Activated CD8-positive, alpha-beta T cell treated with anti-CD3 and anti-CD28 coated beads, Interleukin-2, amount 10 ng/mL, durations not matched to agents 7 days and 5 days (primary cell): ENCODE results near the gene NTRK2. TPM values are rescaled to one million over a fixed set of nuclear protein-coding genes. Genes with fewer than 3 reads are reported as not detected.

Experiments used
- ATAC-seq: fragments of 150-1000 bp; cut with Tn5 transposase; one replicate; pipeline ENCODE4 v1.10.0; 2021; ENCODE audit warnings: moderate library complexity
- CTCF ChIA-PET: fragments of 350-600 bp; sonication (Branson Sonifier 250); formaldehyde crosslinking; loops from one replicate; lab custom pipeline; 2021; ENCODE audit warnings: antibody characterized with exemption; lab: Charles Lee
- POLR2A ChIA-PET: fragments of 350-600 bp; sonication (Branson Sonifier 250); formaldehyde crosslinking; loops from one replicate; lab custom pipeline; 2021; ENCODE audit warnings: antibody characterized with exemption; lab: Charles Lee
- DNase-seq: peaks from one replicate; pipeline ENCODE4 v3.0.0-alpha.2; 2020
- H3K27ac Mint-ChIP-seq: one replicate; pipeline ENCODE4 v1.8.0; 2021; ENCODE audit warnings: mild to moderate bottlenecking, mixed read lengths
- H3K27me3 Mint-ChIP-seq: one replicate; pipeline ENCODE4 v1.8.0; 2021; ENCODE audit warnings: low read depth, mixed read lengths
- H3K36me3 Mint-ChIP-seq: one replicate; pipeline ENCODE4 v1.8.0; 2021; ENCODE audit warnings: low read depth, mixed read lengths
- H3K4me1 Mint-ChIP-seq: one replicate; pipeline ENCODE4 v1.8.0; 2021; ENCODE audit warnings: low read depth, mixed read lengths
- H3K4me3 Mint-ChIP-seq: one replicate; pipeline ENCODE4 v1.8.0; 2021; ENCODE audit warnings: mild to moderate bottlenecking, mixed read lengths
- H3K9me3 Mint-ChIP-seq: one replicate; pipeline ENCODE4 v1.8.0; 2022; ENCODE audit warnings: mixed read lengths; ENCODE audit not compliant: insufficient read depth
- total RNA-seq, 2 experiments: library from RNA; stranded (reverse); gene quantifications; one replicate each; pipeline ENCODE4 v1.2.3, GENCODE V29; 2021

Gene NTRK2
- total RNA-seq, 2 experiments from 2014 or later = 0.05 TPM

DNA sequence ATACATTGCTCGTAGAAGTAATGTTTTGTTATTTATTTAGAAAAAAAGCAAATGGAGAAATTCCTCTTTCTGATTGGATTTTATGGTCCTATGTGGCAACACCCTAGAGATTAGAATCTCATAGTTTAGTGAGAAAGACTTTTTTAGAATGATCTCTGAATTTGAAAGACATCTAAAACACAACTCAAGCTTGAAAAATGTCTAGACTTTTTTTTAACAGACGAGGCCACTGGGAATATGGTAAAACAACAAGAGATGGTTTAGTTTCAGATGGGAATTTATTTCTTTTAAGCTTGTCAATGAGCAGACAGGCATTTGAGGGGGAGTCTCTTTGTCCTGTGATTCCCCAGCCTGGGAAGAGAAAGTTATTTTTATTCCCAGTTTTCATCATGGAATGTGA is 122.1 kb downstream of the NTRK2 start:
- DNase-seq (no peak), ATAC-seq (no peak)
- no peak overlapping the region for H3K27ac Mint-ChIP-seq
- no peak overlapping the region for H3K4me3 Mint-ChIP-seq
- no peaks in the 10 kb centered on the region for H3K4me1 Mint-ChIP-seq
- H3K36me3 Mint-ChIP-seq = no peaks in the 10 kb centered on the region
- no peaks in the 10 kb centered on the region for H3K27me3 Mint-ChIP-seq
- no peaks in the 10 kb centered on the region for H3K9me3 Mint-ChIP-seq
- ChIA-PET CTCF (no interaction called here), POLR2A (no interaction called here)

DNA sequence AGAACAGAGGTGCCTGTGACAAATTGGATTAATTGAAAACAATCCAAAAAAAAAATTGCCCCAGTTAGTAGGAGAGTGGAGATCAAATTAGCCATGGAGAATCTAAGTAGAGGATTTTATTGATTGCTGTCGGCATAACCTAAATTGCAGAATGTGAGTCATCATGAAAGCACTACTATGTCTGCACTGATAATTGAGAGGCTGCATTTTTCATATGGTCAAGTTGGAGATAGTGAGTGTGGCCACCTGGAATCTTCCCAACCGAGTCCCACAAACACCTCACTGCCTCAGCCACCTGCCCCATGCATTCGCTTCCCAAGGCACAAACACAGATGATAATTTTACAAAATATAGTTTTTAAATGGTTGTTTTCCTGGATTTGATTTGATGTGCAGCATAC is 123.7 kb downstream of the NTRK2 start:
- Mint-ChIP-seq H3K36me3 (no peaks in the 10 kb centered on the region), H3K4me1 (no peaks in the 10 kb centered on the region), H3K27ac (no peak overlapping the region), H3K27me3 (no peaks in the 10 kb centered on the region), H3K4me3 (no peak overlapping the region), H3K9me3 (no peaks in the 10 kb centered on the region)
- ChIA-PET POLR2A (no interaction called here), CTCF (no interaction called here)
- no peak for DNase-seq
- no peak for ATAC-seq

DNA sequence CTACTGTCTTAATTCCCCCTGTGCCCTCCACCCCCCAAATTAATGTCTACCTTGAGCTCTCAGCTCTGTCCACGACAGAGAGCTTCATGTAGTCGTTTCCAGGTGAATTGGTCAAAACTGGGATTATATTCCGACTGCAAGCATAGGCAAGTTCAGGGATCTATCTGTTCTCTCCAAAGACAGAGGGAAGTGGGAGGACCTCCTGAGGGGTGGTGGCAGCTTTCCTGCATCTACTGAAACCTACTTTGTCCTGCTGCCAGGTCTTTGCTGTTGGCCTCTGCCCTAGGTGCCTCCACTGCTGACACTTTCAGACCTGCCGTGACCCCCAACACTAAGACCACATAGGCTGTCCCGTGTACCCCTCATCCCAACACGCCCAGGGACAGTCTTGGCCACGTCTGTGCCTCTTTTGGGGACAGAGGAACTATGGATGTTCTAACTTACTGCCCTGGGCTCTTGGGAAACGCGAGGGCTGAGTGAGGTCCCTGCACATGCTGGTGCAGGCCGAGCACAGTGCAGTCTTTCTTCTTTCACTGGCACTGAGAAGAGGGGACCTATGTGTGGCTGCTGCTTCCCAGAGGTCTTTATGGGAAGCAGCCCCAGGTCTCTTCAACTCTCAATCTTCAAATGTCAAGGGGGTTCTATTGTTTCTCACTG is 125.6 kb downstream of the NTRK2 start:
- Mint-ChIP-seq H3K36me3 (no peaks in the 10 kb centered on the region), H3K4me3 (no peak overlapping the region), H3K27ac (no peak overlapping the region), H3K9me3 (no peaks in the 10 kb centered on the region), H3K4me1 (no peaks in the 10 kb centered on the region), H3K27me3 (no peaks in the 10 kb centered on the region)
- ChIA-PET CTCF (no interaction called here), POLR2A (no interaction called here)
- ATAC-seq = no peak
- no peak for DNase-seq

DNA sequence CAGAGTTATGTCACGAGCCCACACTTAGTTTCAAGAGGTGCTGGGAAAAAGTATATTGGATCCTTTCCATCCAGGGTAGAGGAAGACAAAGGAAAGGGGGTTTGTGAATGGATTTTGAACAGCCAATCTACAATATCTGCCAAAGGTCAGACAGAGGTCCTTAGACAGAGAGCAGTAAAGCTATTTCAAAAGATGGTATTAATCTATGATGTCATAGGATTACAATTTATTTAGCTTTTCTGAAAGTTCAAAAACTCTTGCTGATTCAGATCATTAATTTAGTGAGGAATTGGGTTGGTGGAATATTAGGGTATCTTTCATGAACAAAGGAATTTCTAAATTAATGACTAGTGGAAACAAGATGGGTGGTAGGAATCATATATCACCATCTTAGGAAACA is 126.9 kb downstream of the NTRK2 start:
- DNase-seq = no peak
- ChIA-PET POLR2A (no interaction called here), CTCF (interaction anchor here (1.2 kb wide), 1 partner anchor 15 kb away, joined by 3 read pairs; no protein-coding TSS in a partner anchor)
- no peaks in the 10 kb centered on the region for H3K36me3 Mint-ChIP-seq
- no peaks in the 10 kb centered on the region for H3K27me3 Mint-ChIP-seq
- no peak overlapping the region for H3K27ac Mint-ChIP-seq
- H3K4me3 Mint-ChIP-seq = no peak overlapping the region
- H3K9me3 Mint-ChIP-seq = no peaks in the 10 kb centered on the region
- ATAC-seq = no peak
- H3K4me1 Mint-ChIP-seq = no peaks in the 10 kb centered on the region

DNA sequence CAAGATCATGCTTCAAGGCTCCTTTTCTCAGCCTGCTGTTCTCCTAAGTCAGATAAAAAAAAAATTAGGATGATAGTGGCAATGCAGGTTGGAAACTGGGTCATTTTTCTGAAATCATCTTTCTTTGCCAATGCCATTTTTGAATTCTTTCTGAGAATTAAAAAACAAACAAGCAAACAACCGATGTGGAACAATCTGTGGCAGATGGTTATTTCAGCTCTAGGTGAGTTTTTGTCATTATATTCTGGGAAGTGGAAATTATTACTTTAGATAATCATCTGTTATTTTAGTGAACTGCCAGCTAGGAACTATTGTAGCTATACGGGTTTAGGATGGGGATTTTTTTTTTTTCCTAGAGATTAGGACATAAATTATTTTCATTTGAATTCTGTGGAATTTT is 129.7 kb downstream of the NTRK2 start:
- H3K36me3 Mint-ChIP-seq = no peaks in the 10 kb centered on the region
- ChIA-PET CTCF (no interaction called here), POLR2A (no interaction called here)
- no peaks in the 10 kb centered on the region for H3K27me3 Mint-ChIP-seq
- H3K27ac Mint-ChIP-seq = no peak overlapping the region
- DNase-seq = no peak
- no peak overlapping the region for H3K4me3 Mint-ChIP-seq
- H3K9me3 Mint-ChIP-seq = no peaks in the 10 kb centered on the region
- no peak for ATAC-seq
- H3K4me1 Mint-ChIP-seq = no peaks in the 10 kb centered on the region

DNA sequence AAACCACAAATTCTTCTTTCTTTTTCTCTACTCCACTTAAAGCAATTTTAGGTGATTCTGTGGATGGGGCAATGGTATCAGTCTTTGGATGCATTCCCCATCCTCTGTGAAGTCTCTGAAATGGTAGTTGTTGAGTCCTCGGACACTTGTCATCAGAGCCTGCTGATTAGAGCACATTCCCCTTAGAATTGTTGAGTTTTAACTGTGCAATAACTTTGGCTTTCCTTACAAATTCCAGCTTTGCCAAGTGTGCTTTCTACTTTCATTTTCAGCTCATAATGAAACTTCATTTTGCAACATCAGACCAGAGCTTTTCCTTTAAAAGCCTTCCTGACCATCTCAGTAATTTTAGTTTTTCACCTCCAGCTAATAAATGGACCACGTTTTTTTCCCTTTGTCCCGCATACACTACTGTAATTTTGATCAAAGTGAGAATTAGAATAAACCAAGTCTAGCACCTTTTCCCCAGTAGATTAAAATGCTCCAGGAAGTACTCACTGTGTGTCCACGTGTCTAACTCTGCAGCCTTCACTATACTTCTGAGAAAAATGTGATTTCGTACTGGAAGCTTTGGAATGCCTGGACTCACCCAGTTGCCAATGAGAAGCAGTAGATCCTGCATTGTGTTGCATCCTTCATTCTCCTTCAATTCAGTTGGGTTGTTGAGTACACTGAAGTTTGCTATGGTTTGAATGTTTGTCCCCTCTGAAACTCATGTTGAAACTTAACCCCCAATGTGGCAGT is 135.6 kb downstream of the NTRK2 start:
- ChIA-PET CTCF (interaction anchor here (1.1 kb wide), 1 partner anchor 16 kb away, joined by 3 read pairs; no protein-coding TSS in a partner anchor), POLR2A (no interaction called here)
- Mint-ChIP-seq H3K4me3 (no peak overlapping the region), H3K4me1 (no peaks in the 10 kb centered on the region), H3K9me3 (no peaks in the 10 kb centered on the region), H3K27ac (no peak overlapping the region), H3K36me3 (no peaks in the 10 kb centered on the region), H3K27me3 (no peaks in the 10 kb centered on the region)
- no peak for ATAC-seq
- no peak for DNase-seq

DNA sequence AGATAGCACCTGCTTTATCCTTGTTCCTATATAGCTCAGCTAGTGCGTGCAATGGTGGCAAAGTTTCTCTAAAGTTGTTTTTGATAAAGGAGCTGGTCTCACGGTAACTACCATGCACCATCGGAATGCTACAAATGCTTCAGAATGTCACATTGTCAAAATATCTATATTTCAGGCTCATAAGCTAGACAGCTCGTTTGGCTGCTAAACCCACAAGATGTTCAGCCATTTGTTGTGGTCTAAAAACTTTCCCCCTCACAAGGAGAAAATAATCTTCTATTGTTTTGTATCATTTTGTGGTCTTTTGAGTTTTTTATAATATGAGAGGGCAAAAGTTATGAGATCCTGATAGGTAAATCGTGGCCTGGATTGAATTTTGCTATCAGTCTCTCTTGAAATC is 137.9 kb downstream of the NTRK2 start:
- Mint-ChIP-seq H3K36me3 (no peaks in the 10 kb centered on the region), H3K27ac (no peak overlapping the region), H3K4me1 (no peaks in the 10 kb centered on the region), H3K9me3 (no peaks in the 10 kb centered on the region), H3K4me3 (no peak overlapping the region), H3K27me3 (no peaks in the 10 kb centered on the region)
- ATAC-seq = no peak
- CTCF ChIA-PET = no interaction called here
- POLR2A ChIA-PET = no interaction called here
- no peak for DNase-seq

DNA sequence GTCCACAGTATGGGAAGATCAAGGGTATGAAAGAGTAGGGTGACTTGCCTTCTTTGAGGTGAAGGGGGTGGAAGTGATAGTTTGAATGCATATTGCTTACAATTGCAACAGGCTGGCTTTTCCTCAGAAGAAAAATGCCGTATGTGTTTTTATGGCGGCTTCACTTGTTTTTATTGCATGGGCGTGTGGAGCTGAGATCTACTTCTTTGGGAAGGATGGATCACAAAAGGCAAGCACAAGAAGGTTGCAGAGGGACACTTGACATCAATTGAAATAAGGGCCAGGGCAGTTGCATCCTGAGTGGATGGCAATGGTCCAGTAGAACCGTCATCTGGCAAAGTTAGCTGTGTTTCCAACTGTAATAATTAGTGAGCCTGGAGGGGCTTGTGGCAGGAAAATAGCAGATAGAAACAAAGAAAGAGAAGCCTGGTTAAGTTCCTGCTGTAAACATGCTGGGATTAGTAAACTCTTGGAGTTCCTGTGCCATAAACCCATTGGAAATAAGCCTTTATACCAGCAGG is 138.4 kb downstream of the NTRK2 start:
- H3K36me3 Mint-ChIP-seq = no peaks in the 10 kb centered on the region
- H3K4me3 Mint-ChIP-seq = no peak overlapping the region
- H3K27ac Mint-ChIP-seq = no peak overlapping the region
- ATAC-seq (no peak), DNase-seq (no peak)
- no peaks in the 10 kb centered on the region for H3K27me3 Mint-ChIP-seq
- H3K4me1 Mint-ChIP-seq = no peaks in the 10 kb centered on the region
- H3K9me3 Mint-ChIP-seq = no peaks in the 10 kb centered on the region
- POLR2A ChIA-PET = no interaction called here
- CTCF ChIA-PET = no interaction called here

DNA sequence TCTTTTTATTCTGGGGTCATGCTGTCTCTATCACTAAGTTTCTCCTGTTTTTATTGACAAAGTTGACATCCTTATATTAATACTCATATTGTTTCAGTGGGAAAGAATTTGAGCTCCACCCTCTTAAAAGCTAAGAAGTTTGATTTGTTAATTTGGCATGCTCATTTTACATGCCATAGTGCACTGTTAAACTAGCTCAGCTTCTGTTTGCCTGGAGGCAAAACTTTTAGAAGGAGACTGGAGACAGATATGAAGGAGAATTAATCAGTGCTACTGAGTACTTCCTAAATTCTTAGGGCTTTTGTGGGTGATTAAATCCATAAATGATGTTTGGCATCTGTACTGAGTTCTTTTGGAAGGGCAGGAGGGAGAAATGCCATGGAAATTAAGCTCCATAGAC is 138.9 kb downstream of the NTRK2 start:
- H3K9me3 Mint-ChIP-seq = no peaks in the 10 kb centered on the region
- ChIA-PET CTCF (no interaction called here), POLR2A (no interaction called here)
- no peaks in the 10 kb centered on the region for H3K36me3 Mint-ChIP-seq
- no peak for DNase-seq
- no peak overlapping the region for H3K27ac Mint-ChIP-seq
- no peak overlapping the region for H3K4me3 Mint-ChIP-seq
- no peaks in the 10 kb centered on the region for H3K27me3 Mint-ChIP-seq
- no peaks in the 10 kb centered on the region for H3K4me1 Mint-ChIP-seq
- ATAC-seq = no peak

DNA sequence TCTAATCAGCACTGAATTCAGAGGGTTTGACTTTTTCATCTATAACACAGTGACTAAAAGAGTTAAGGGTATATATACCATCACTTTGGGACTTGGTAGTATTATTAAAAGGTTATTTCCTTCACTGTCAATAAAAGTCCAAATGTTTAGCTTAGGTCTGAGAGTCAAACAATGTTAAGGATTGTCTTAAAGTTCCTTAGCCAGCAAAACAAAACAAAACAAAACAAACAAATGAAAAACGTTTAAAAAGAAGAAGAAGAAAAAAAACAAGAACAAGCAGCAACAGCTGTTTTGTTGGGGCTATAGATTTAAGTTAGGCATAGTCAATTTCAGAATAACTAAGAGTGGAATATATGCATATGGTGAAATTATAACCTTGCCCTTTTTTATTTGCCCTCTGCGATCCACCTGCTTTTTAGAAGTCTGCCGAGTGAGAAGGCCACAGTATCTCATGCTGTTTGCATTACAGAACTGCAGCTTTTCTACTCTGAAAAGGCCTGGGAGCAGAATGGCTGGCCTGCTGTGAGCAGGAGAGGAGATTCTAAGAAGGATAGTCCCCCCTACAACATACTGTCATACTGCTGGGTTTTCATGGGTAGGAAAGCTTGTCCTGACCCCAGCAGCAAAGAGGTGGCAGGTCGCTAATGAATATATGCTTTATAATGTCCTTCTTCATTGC is 141.7 kb downstream of the NTRK2 start:
- Mint-ChIP-seq H3K27me3 (no peaks in the 10 kb centered on the region), H3K36me3 (no peaks in the 10 kb centered on the region), H3K4me3 (no peak overlapping the region), H3K27ac (no peak overlapping the region), H3K4me1 (no peaks in the 10 kb centered on the region), H3K9me3 (no peaks in the 10 kb centered on the region)
- CTCF ChIA-PET = no interaction called here
- POLR2A ChIA-PET = no interaction called here
- ATAC-seq (no peak), DNase-seq (no peak)

DNA sequence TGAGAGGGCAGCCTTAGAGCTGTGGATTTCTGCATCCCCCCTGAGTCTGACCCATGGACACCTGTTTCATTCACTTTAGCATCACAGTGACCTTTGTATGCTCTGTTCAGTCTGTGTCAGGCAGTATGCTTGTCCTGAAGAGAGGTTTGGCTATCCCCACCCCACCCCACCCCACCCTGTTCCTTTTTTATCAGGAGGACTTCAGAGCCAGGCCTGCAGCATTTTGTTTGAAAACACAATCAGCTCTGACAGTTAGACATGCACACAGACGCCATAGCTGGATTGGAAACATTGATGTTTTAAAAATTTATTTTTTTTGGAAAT is 142.2 kb downstream of the NTRK2 start:
- no peak for DNase-seq
- ChIA-PET POLR2A (no interaction called here), CTCF (no interaction called here)
- ATAC-seq = no peak
- no peaks in the 10 kb centered on the region for H3K36me3 Mint-ChIP-seq
- no peaks in the 10 kb centered on the region for H3K4me1 Mint-ChIP-seq
- no peak overlapping the region for H3K27ac Mint-ChIP-seq
- no peaks in the 10 kb centered on the region for H3K9me3 Mint-ChIP-seq
- no peak overlapping the region for H3K4me3 Mint-ChIP-seq
- no peaks in the 10 kb centered on the region for H3K27me3 Mint-ChIP-seq

DNA sequence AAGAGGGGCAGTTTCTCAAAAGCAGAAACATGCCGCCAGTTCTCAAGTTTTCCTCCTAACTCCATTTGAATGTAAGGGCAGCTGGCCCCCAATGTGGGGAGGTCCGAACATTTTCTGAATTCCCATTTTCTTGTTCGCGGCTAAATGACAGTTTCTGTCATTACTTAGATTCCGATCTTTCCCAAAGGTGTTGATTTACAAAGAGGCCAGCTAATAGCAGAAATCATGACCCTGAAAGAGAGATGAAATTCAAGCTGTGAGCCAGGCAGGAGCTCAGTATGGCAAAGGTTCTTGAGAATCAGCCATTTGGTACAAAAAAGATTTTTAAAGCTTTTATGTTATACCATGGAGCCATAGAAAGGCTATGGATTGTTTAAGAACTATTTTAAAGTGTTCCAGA is 142.8 kb downstream of the NTRK2 start:
- H3K27ac Mint-ChIP-seq = no peak overlapping the region
- no peaks in the 10 kb centered on the region for H3K27me3 Mint-ChIP-seq
- DNase-seq (no peak), ATAC-seq (no peak)
- no peaks in the 10 kb centered on the region for H3K9me3 Mint-ChIP-seq
- H3K4me1 Mint-ChIP-seq = no peaks in the 10 kb centered on the region
- no peak overlapping the region for H3K4me3 Mint-ChIP-seq
- no peaks in the 10 kb centered on the region for H3K36me3 Mint-ChIP-seq
- ChIA-PET CTCF (no interaction called here), POLR2A (no interaction called here)
